ENCODE data around the gene CNN2.

CNN2 gene

GRCh38 chr19:1049106-1049505 is 22.7 kb downstream of the CNN2 start:
- DNase-seq (ENCODE audit: low spot score) = no peak

- no peak for DNase-seq (ENCODE audit: low spot score)
Measured at GRCh38 chr19:1049800-1050199, 23.4 kb downstream of the CNN2 start.

- no peak for DNase-seq (ENCODE audit: low spot score)
Measured at GRCh38 chr19:1050989-1051788, 24.8 kb downstream of the CNN2 start.

GRCh38 chr19:1051791-1052190 is 25.4 kb downstream of the CNN2 start:
- no peak for DNase-seq (ENCODE audit: low spot score)

GRCh38 chr19:1052349-1052975 is 26.1 kb downstream of the CNN2 start:
- no peak for DNase-seq (ENCODE audit: low spot score)

- DNase-seq (ENCODE audit: low spot score) = no peak
Measured at GRCh38 chr19:1053176-1054101, 27.0 kb downstream of the CNN2 start.

GRCh38 chr19:1054102-1055027 is 28.0 kb downstream of the CNN2 start:
- no peak for DNase-seq (ENCODE audit: low spot score)

GRCh38 chr19:1055028-1055425 is 28.6 kb downstream of the CNN2 start:
- DNase-seq (ENCODE audit: low spot score) = no peak

- no peak for DNase-seq (ENCODE audit: low spot score)
Measured at GRCh38 chr19:1055886-1056620, 29.6 kb downstream of the CNN2 start.

GRCh38 chr19:1057176-1057855 is 30.9 kb downstream of the CNN2 start:
- DNase-seq (ENCODE audit: low spot score) = peak; percentile 74

- no peak for DNase-seq (ENCODE audit: low spot score)
Measured at GRCh38 chr19:1058112-1058511, 31.7 kb downstream of the CNN2 start.

- no peak for DNase-seq (ENCODE audit: low spot score)
Measured at GRCh38 chr19:1060689-1061088, 34.3 kb downstream of the CNN2 start.

GRCh38 chr19:1061987-1062386 is 35.6 kb downstream of the CNN2 start:
- no peak for DNase-seq (ENCODE audit: low spot score)

GRCh38 chr19:1062387-1063029 is 36.1 kb downstream of the CNN2 start:
- no peak for DNase-seq (ENCODE audit: low spot score)

- DNase-seq (ENCODE audit: low spot score) = no peak
Measured at GRCh38 chr19:1063030-1063908, 36.9 kb downstream of the CNN2 start.

GRCh38 chr19:1063909-1064660 is 37.7 kb downstream of the CNN2 start:
- no peak for DNase-seq (ENCODE audit: low spot score)

GRCh38 chr19:1064661-1065605 is 38.5 kb downstream of the CNN2 start:
- DNase-seq (ENCODE audit: low spot score) = peak; percentile 75

All from CD4-positive, alpha-beta T cell treated with Interleukin-2 at 100 ng/mL for 4 hours (primary cell).